DMS79 treated with DMSO at 0.1 percent for 48 hours (cell line): ENCODE data around the gene PRKCZ.
A peak's percentile ranks its signal among the peaks of the same experiment; 100 is the strongest.

Source experiments
- DNase-seq: peaks from one replicate; lab custom pipeline; 2025; lab: John Stamatoyannopoulos, UW

Gene PRKCZ

GRCh38 chr1:2210084-2210653 lies 160.0 kb downstream of the PRKCZ start:
- DNase-seq = no peak

GRCh38 chr1:2210786-2211185 lies 160.6 kb downstream of the PRKCZ start:
- DNase-seq = no peak

- no peak for DNase-seq
Measured at GRCh38 chr1:2212274-2212531, 162.0 kb downstream of the PRKCZ start.

GRCh38 chr1:2212532-2213491 lies 162.6 kb downstream of the PRKCZ start:
- no peak for DNase-seq

GRCh38 chr1:2213576-2214505 lies 163.6 kb downstream of the PRKCZ start:
- DNase-seq = no peak

- no peak for DNase-seq
Measured at GRCh38 chr1:2214541-2215241, 164.5 kb downstream of the PRKCZ start.

GRCh38 chr1:2215329-2215728 lies 165.1 kb downstream of the PRKCZ start:
- no peak for DNase-seq

GRCh38 chr1:2215909-2216766 lies 165.9 kb downstream of the PRKCZ start:
- no peak for DNase-seq

- no peak for DNase-seq
Measured at GRCh38 chr1:2216767-2217058, 166.5 kb downstream of the PRKCZ start.

- DNase-seq = no peak
Measured at GRCh38 chr1:2221271-2221670, 171.1 kb downstream of the PRKCZ start.

- no peak for DNase-seq
Measured at GRCh38 chr1:2224170-2224584, 174.0 kb downstream of the PRKCZ start.

- DNase-seq = no peak
Measured at GRCh38 chr1:2224631-2225428, 174.6 kb downstream of the PRKCZ start.

- no peak for DNase-seq
Measured at GRCh38 chr1:2226525-2227345, 176.5 kb downstream of the PRKCZ start.

- peak; percentile 96 for DNase-seq
Measured at GRCh38 chr1:2227346-2228156, 177.3 kb downstream of the PRKCZ start.

- DNase-seq = no peak
Measured at GRCh38 chr1:2228157-2228594, 178.0 kb downstream of the PRKCZ start, which contains the start of gene SKI. SKI (plus strand) TSS chr1:2228319; CDS start chr1:2228767, 448 bp downstream.

GRCh38 chr1:2228694-2229036 lies 178.5 kb downstream of the PRKCZ start:
- DNase-seq = no peak

- peak; percentile 29 for DNase-seq
Measured at GRCh38 chr1:2229037-2229864, 179.0 kb downstream of the PRKCZ start.
